ENCODE measurements around the gene AMER3.
"Not testable (repeated sequence)": the region's sequence is repeated elsewhere in the genome, so short reads cannot be mapped to it uniquely, and the experiment has no call there.

AMER3 gene, protein sequence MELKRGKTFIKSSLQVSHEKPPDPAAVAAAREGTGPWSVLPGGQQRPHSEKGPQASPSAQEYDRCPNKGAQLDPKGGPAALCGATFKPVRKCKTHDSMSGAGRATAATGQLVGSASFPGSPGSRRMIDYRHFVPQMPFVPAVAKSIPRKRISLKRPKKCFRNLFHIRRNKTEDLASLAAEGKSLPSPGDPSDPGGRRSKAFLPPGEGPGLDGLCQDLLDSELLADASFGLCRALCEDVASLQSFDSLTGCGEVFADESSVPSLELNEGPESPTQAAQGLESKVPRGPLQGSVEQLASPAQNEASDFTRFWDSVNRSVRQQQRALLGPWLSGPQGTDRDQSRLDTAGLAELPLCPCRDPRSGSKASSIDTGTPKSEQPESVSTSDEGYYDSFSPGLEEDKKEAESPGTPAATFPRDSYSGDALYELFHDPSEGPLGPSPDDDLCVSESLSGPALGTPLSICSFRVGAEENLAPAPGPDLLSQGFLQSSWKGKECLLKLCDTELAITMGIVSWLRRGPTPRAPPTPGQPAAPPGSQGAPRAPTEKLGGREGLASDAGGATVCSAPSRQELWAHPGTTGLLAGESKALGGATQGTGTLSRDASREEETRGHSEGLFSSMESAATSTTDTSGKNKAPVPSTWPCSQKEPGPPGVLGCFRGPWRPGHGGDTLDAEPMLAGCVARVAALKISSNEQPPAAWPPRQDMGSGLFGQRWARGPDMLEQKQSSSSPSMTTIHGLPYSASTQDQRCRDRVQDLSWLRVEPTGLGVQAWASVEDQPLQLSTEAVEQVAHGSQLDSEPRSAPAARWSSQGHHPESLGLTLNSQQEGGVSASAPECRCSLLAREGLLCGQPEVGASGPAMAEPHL

GRCh38 chr2:130755256-130756052, at the start of gene AMER3:
Gene AMER3, plus strand, starts transcription at chr2:130755540. Its CDS starts 6,533 bp downstream, at chr2:130762073.
- no peak for DNase-seq (ENCODE audit: low spot score)

DNA sequence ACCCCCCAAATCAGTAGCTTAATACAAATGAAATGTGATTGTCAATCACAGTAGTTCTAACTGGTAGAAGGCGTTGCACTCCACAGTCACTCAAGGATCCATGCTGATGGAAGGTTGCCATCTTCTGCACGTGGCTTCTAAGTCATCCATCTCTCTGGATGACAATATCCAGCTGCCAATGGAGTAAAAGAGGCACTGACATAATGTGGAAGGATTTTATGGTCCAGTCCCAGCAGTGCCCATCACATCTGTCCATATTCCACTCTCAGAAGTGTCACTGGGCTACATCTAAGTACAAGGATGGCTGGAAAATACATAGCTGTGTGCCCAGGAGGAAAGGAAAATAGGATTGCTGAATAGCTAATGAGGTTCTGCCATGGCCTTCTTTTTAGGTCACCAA, 40.5 kb upstream of the AMER3 start:
- not testable (repeated sequence) for DNase-seq (ENCODE audit: low spot score)

DNA sequence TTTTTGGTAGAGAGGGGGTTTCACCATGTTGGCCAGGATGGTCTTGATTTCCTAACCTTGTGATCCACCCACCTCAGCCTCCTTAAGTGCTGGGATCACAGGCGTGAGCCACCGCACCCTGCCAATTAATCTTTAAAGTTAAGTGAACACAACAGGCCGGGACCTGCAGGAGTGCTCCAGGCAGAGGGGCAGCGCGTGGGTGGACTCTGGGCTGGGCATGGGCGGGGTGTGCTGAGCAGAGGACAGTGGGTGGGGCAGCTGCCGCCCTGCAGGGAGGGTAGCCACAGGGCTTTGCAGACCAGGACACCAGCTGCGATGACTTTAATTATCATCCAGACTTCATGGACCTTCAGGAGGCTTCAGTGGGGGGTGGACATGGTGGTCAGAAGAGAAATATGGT, 35.3 kb upstream of the AMER3 start:
- DNase-seq (ENCODE audit: low spot score) = no peak

DNA sequence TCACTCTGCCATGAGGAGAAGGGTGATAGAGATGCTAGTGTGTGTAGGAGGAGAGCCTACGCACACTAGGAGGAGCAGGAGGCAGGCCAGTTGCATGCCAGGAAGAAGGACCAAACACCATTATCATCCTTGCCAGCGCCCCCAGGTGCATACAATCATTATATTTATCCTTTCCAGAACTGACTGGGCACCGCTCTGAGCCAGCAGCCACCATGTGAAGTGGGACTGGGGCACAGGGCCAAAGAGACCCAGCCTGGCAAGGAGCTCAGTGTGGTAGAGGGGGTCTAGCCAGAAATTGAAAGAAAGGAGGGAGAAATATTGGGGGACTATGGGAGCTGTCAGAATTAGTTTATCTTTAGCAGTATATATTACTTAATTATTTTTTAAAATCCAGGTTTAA, 34.8 kb upstream of the AMER3 start:
- DNase-seq (ENCODE audit: low spot score) = no peak

- DNase-seq (ENCODE audit: low spot score) = no peak
These were observed 30.9 kb upstream of the AMER3 start for GRCh38 chr2:130724455-130724854.

DNA sequence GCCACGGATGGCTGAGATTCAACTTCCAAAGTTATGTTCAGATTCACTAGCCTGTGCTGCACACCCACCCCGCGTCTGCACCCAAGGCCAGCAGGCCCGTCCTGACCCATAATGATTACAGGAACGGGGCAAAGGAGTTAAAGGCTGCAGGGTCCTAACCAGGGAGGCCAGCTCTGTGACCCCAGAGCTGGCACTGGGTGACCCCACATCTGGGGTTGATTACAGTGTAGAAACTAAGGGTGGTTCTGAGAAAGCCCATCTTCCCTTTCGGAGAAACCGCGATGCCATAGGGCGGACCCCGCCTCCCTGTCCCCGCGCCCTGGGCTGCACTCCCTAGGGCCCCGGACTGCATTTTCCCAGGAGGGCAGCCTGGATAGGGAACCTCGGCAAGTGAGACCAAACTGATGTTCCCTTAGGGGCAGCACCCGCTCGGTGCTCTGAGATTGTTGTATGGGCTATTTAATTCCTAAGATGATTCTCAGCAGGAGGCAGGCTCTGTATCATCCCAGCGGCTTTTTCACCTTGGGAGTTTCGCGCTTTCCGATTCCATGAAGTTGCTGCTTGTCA, 28.6 kb upstream of the AMER3 start:
- DNase-seq (ENCODE audit: low spot score) = no peak

DNA sequence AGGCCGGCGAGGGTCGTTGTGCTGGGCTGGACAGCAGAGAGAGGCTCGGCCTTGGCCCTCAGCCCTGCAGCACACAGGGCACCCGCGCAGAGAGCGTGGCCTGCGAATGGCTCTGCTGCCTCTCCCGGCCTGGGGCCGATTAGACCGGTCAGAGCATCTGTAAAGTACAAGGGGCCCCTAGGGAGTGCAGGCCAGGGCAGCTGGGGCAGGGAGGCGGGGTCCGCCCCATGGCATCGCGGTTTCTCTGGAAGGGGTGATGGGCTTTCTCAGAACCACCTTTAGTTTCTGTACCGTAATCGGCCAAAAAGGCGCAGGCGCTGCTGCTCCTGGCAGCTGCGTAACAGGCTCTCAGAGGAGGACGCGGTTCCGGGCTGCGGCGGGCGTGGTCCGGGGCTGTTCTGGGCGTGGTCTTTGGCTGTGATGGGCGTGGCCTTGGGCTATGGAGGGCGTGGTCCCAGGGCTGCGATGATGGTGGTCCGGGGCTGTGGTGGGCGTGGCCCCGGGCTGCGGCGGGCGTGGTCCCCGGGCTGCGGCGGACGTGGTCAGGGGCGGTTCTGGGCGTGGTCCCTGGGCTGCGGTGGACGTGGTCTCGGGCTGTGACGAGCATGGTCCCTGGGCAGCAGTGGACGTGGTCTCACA, 27.9 kb upstream of the AMER3 start:
- peak; percentile 82 for DNase-seq (ENCODE audit: low spot score)

DNA sequence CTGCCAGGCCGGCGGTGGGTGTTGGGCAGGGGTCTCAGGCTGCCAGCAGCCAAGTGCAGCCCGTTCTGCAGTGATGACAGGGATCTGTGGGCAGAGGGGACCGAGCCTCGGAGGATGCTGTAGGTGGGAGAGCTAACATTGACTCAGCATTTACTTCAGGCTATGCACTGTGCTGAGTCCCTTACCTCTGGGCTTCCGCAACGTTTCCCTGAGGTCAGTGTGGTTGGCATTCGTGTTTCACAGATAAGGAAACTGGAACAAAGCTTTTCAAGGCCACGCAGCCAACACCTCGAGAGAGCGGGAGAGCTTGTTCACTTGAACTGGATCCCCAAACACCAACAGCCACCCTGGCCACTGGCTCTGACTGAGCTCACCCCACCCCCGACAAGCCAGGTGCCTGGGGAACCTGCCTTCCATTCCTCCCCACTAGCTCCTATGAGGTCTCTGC, 27.3 kb upstream of the AMER3 start:
- no peak for DNase-seq (ENCODE audit: low spot score)

DNA sequence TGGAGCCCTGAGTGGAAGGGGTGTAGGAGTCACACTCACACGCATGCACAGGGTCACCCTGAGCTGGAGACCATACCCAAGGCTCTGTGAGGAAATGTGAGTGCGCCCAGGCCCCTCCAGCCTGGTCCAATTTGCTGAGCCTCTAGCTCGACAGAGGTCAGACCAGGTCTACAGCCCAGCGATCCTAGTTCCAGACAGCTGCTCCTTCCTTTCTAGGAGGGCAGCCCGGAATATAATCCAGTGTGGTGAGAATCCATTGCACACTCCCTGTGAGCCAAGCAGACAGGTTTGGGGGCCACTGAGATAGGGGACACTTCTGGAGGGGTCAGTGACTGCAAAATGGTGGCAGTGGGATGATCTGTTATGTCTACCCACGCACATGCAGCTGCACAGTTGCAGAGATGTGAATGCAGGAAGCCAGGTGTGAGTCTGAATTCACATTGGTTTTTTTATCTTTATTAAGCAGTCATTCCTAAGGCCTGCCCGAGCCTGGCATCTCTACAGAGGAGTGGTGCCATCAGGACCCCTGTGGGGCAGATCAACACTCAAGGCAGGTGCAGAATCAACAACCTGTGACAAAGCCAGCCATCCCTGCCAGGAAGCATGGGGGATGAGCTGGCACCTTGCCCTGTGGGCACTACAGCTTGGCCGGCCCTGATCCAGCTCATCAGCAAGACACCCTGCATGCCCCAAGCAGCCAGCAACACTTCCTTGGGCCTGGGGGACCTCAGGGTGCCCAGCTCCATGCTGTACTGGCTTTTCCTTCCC, 26.6 kb upstream of the AMER3 start, which contains the start of gene GPR148:
Gene GPR148, plus strand, starts transcription at position 522 of the 768 bp plus-strand sequence. Its CDS starts 82 bp downstream, at position 604.
- no peak for DNase-seq (ENCODE audit: low spot score)

DNA sequence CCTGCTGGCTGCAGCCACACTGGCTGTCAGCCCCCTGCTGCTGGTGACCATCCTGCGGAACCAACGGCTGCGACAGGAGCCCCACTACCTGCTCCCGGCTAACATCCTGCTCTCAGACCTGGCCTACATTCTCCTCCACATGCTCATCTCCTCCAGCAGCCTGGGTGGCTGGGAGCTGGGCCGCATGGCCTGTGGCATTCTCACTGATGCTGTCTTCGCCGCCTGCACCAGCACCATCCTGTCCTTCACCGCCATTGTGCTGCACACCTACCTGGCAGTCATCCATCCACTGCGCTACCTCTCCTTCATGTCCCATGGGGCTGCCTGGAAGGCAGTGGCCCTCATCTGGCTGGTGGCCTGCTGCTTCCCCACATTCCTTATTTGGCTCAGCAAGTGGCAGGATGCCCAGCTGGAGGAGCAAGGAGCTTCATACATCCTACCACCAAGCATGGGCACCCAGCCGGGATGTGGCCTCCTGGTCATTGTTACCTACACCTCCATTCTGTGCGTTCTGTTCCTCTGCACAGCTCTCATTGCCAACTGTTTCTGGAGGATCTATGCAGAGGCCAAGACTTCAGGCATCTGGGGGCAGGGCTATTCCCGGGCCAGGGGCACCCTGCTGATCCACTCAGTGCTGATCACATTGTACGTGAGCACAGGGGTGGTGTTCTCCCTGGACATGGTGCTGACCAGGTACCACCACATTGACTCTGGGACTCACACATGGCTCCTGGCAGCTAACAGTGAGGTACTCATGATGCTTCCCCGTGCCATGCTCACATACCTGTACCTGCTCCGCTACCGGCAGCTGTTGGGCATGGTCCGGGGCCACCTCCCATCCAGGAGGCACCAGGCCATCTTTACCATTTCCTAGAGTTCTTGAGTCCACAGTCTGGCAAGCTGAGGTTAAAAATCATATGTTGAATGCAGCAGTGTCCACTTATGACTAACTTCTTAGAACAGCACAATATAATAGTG, 25.7 kb upstream of the AMER3 start:
- no peak for DNase-seq (ENCODE audit: low spot score)

DNA sequence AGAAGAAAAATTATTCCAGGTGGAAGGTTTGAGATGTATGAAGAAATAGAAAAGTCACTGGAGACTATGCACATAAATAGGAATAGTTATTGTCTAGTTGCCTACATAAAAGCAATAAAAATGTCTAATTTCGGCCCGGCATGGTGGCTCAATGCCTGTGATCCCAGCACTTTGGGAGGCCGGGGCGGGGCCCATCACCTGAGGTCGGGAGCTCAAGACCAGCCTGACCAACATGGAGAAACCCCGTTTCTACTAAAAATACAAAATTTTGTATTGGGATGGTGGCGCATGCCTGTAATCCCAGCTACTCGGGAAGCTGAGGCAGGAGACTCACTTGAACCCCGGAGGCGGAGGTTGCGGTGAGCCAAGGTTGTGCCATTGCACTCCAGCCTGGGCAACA, 23.1 kb upstream of the AMER3 start:
- DNase-seq (ENCODE audit: low spot score) = not testable (repeated sequence)

GRCh38 chr2:130735200-130735599, 20.1 kb upstream of the AMER3 start:
- DNase-seq (ENCODE audit: low spot score) = no peak

DNA sequence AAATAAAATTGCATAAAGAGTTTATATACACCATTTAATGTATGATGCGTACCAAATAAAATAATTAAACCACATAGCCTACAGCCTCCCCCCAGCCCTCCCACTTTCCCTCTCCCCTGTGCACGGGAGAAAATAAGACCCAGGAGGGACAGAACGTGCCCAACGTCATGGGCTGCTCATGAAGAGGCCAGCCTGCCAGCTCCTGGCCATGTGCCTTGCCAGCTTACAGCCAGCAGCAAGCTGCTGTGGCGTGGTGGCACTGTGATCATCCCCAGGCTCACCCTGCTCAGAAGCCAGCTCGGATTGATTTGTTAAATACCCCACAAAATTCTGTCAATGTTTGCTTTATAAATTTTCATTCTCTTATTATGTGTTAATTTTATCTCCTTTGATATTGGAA, 18.9 kb upstream of the AMER3 start:
- no peak for DNase-seq (ENCODE audit: low spot score)

- no peak for DNase-seq (ENCODE audit: low spot score)
These were observed 17.7 kb upstream of the AMER3 start for GRCh38 chr2:130737592-130737991.

- no peak for DNase-seq (ENCODE audit: low spot score)
These were observed 14.7 kb upstream of the AMER3 start for GRCh38 chr2:130740671-130741070.

DNA sequence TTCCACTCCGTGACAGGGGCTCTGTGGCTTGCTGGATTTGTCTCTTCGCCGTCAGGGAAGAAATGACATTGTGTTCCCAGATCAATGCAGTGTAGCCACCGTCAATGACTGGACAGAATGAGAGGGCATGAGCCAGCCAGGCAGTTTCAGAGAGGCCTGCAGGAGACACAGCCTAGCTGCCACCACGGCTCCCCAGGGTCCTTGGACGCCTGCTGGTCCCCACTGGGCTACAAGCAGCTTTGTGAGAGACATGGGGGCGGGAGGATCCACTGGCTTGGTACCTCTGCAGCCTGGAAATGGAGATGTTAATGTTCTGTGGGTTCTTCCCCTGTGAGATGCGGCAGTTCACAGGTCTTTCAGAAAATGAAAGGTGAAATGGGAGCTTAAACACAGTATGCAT, 12.1 kb upstream of the AMER3 start:
- no peak for DNase-seq (ENCODE audit: low spot score)

DNA sequence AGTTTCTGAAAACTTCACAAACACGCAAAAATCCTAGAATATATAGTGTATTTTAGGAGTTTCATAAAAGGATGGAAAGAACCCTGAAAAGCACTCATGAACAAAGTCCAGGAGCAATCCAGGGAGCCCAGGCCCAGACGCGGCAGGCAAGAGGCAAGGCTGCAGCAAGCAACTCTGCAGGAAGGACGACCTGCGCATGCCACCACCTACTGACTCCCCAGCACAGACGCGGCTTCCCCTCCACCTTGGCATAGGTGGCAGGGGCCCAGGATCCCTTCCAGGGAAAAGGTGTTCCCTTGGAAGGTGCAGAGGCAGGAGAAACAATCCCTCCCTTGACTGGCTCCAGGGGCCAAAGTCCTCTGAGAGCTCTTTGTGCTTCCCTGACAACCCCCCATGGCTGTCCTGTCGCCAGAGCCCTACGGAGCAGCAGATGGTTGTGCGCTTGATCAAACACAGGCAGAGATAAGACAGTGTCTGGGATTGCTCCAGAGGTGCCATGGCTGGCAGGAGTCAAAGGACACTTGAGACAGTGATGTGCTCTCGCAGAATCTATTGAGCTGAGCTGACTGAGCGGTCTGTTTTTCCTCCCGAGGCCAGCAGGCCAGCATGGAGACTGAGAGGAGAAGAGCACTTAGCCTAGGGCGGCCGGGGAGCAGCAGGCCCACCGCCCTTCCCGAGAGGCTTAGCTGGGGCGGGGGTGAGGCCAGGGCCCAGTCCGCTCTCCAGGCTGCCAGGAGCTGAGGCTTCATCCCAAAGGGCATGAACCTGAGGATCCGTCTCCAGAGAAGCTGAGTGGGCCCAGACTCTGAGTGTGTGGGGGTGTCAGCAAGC, 10.8 kb upstream of the AMER3 start:
- DNase-seq (ENCODE audit: low spot score) = no peak

DNA sequence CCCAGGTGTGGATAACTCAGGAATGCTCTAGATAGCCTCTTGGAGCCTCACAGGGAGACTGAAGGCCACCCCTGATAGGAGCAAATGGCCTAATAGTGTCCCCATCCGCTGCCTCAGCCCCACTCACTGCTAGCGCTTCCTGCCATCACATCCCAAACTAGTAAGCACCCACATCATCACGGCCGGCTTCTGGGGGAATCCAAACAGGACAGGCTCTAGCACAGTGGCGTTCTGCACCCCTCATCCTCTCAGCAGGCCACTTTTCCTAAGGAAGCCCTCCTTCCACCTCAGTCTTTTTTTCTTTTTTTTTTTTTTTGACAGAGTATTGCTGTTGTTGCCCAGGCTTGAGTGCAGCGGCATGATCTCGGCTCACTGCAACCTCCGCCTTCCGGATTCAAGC, 6.3 kb upstream of the AMER3 start:
- no peak for DNase-seq (ENCODE audit: low spot score)
